IMR-90 (cell line): ENCODE results near the gene CLK2. TPM values are rescaled to one million over a fixed set of nuclear protein-coding genes. Genes with fewer than 3 reads are reported as not detected.

Source experiments
- ATAC-seq: fragments of 200-7000 bp; cut with Tn5 transposase; 2 replicates; pipeline ENCODE4 v1.9.1; 2020; ENCODE audit warnings: low read depth, mild to moderate bottlenecking, moderate library complexity
- BruUV-seq: library from RNA; stranded (reverse); fragments of 400-500 nt; replicated peaks from 2 replicates; lab custom pipeline; 2021; lab: Mats Ljungman, UMichigan
- CTCF ChIA-PET: fragments of 300-600 bp; formaldehyde crosslinking; extraction: SDS; loops from one replicate; lab custom pipeline; 2021; ENCODE audit warnings: antibody characterized with exemption; lab: Yijun Ruan, JAX
- POLR2A ChIA-PET: fragments of 300-600 bp; sonication (Branson Sonifier 250); formaldehyde crosslinking; loops from one replicate; lab custom pipeline; 2022; ENCODE audit warnings: antibody characterized with exemption; ENCODE audit not compliant: unreplicated experiment; lab: Charles Lee
- DNase-seq: peaks from one replicate; pipeline ENCODE4 v3.0.0; 2013
- H2AFZ ChIP-seq: replicated peaks from 2 replicates; pipeline ENCODE3; 2013; ENCODE audit warnings: low read length, mild to moderate bottlenecking; ENCODE audit not compliant: poor library complexity
- H2AK5ac ChIP-seq: 2 replicates; pipeline ENCODE4 v1.6.1; 2013; ENCODE audit warnings: low read depth, low read length, inconsistent platforms
- H2AK9ac ChIP-seq: replicated peaks from 2 replicates; pipeline ENCODE3; 2013; ENCODE audit warnings: mild to moderate bottlenecking, low read depth, low read length, moderate library complexity; ENCODE audit not compliant: poor library complexity
- H2BK120ac ChIP-seq: 2 replicates; pipeline ENCODE4 v1.6.1; 2013; ENCODE audit warnings: low read depth, low read length, inconsistent platforms
- H2BK15ac ChIP-seq: 3 replicates; pipeline ENCODE4 v1.6.1; 2013; ENCODE audit warnings: low read depth, low read length, inconsistent platforms
- H2BK20ac ChIP-seq: 2 replicates; pipeline ENCODE4 v1.6.1; 2013; ENCODE audit warnings: low read depth, mild to moderate bottlenecking, inconsistent platforms, low read length, moderate library complexity
- H2BK5ac ChIP-seq: 2 replicates; pipeline ENCODE4 v1.6.1; 2013; ENCODE audit warnings: mild to moderate bottlenecking, low read depth, low read length, inconsistent platforms; ENCODE audit not compliant: poor library complexity, severe bottlenecking
- H3K14ac ChIP-seq: replicated peaks from 2 replicates; pipeline ENCODE4 v1.6.1; 2013; ENCODE audit warnings: low read depth, low read length, inconsistent platforms
- H3K18ac ChIP-seq: 2 replicates; pipeline ENCODE4 v1.6.1; 2013; ENCODE audit warnings: low read depth, low read length, control low read depth
- H3K23ac ChIP-seq: 2 replicates; pipeline ENCODE4 v1.6.1; 2013; ENCODE audit warnings: low read depth, low read length, inconsistent platforms
- H3K27ac ChIP-seq: 2 replicates; pipeline ENCODE4 v1.5.1; 2013; ENCODE audit warnings: mild to moderate bottlenecking, control low read depth, low read length; ENCODE audit not compliant: insufficient read depth
- H3K27me3 ChIP-seq: 2 replicates; pipeline ENCODE4 v1.6.1; 2013; ENCODE audit warnings: low read length; ENCODE audit not compliant: control insufficient read depth, insufficient read depth
- H3K36me3 ChIP-seq: 2 replicates; pipeline ENCODE4 v1.6.1; 2013; ENCODE audit warnings: low read length, mixed read lengths; ENCODE audit not compliant: control insufficient read depth, insufficient read depth
- H3K4ac ChIP-seq: 2 replicates; pipeline ENCODE4 v1.6.1; 2013; ENCODE audit warnings: low read depth, low read length, inconsistent platforms
- H3K4me1 ChIP-seq: 2 replicates; pipeline ENCODE4 v1.6.1; 2013; ENCODE audit warnings: low read length, mixed read lengths; ENCODE audit not compliant: control insufficient read depth, insufficient read depth
- H3K4me2 ChIP-seq: 2 replicates; pipeline ENCODE4 v1.6.1; 2013; ENCODE audit warnings: low read depth, mild to moderate bottlenecking, control low read depth, low read length, moderate library complexity
- H3K4me3 ChIP-seq: 2 replicates; pipeline ENCODE4 v1.5.1; 2013; ENCODE audit warnings: low read depth, mild to moderate bottlenecking, control low read depth, low read length, moderate library complexity; ENCODE audit not compliant: insufficient read depth
- H3K56ac ChIP-seq: 2 replicates; pipeline ENCODE4 v1.6.1; 2013; ENCODE audit warnings: low read length, inconsistent platforms; ENCODE audit not compliant: insufficient read depth; ENCODE audit errors: extremely low read depth
- H3K79me1 ChIP-seq, 2 experiments: 2 replicates each; pipeline ENCODE4 v1.6.1; 2013; ENCODE audit warnings: low read length in 2 of 2, inconsistent platforms in 1 of 2, low read depth in 1 of 2
- H3K9ac ChIP-seq: 2 replicates; pipeline ENCODE4 v1.6.1; 2013; ENCODE audit warnings: low read depth, low read length, control low read depth
- H3K9me1 ChIP-seq: 2 replicates; pipeline ENCODE4 v1.6.1; 2013; ENCODE audit warnings: low read length, inconsistent platforms; ENCODE audit not compliant: insufficient read depth
- H3K9me3 ChIP-seq: 2 replicates; pipeline ENCODE4 v1.6.1; 2013; ENCODE audit warnings: low read length; ENCODE audit not compliant: control insufficient read depth, insufficient read depth
- H4K20me1 ChIP-seq: 2 replicates; pipeline ENCODE4 v1.6.1; 2013; ENCODE audit warnings: low read length, inconsistent platforms; ENCODE audit not compliant: insufficient read depth
- H4K5ac ChIP-seq: 2 replicates; pipeline ENCODE4 v1.6.1; 2013; ENCODE audit warnings: mild to moderate bottlenecking, low read depth, low read length, control low read depth
- H4K8ac ChIP-seq, 2 experiments: 2 replicates each; pipeline ENCODE4 v1.6.1; 2013; ENCODE audit warnings: low read depth in 2 of 2, low read length in 2 of 2, control low read depth in 1 of 2, inconsistent platforms in 1 of 2
- H4K91ac ChIP-seq: 2 replicates; pipeline ENCODE4 v1.6.1; 2013; ENCODE audit warnings: low read depth, low read length, inconsistent platforms; ENCODE audit not compliant: insufficient read depth
- BHLHE40 ChIP-seq: fragments of 150-350 bp; IDR thresholded peaks from 2 replicates; pipeline ENCODE4 v1.6.1; 2016; ENCODE audit warnings: mild to moderate bottlenecking, low read depth, low read length
- CEBPB ChIP-seq: IDR thresholded peaks from 2 replicates; pipeline ENCODE4 v1.6.1; 2012; ENCODE audit warnings: low read depth, low read length, improper control_type of control experiment
- CHD1 ChIP-seq: IDR thresholded peaks from 2 replicates; pipeline ENCODE4 v1.6.1; 2012; ENCODE audit warnings: low read depth, low read length, improper control_type of control experiment
- FOS ChIP-seq: fragments of 150-350 bp; IDR thresholded peaks from 2 replicates; pipeline ENCODE4 v1.6.1; 2016; ENCODE audit warnings: low read depth, low read length
- MAFK ChIP-seq: IDR thresholded peaks from 2 replicates; pipeline ENCODE4 v1.6.1; 2012; ENCODE audit warnings: low read depth, low read length, improper control_type of control experiment
- MAZ ChIP-seq: IDR thresholded peaks from 2 replicates; pipeline ENCODE4 v1.6.1; 2012; ENCODE audit warnings: low read depth, mild to moderate bottlenecking, low read length, improper control_type of control experiment, moderate library complexity, borderline replicate concordance
- MXI1 ChIP-seq: IDR thresholded peaks from 2 replicates; pipeline ENCODE4 v1.6.1; 2012; ENCODE audit warnings: low read depth, mild to moderate bottlenecking, low read length, moderate library complexity, borderline replicate concordance
- NFE2L2 ChIP-seq: fragments of 150-350 bp; IDR thresholded peaks from 2 replicates; pipeline ENCODE4 v1.6.1; 2016; ENCODE audit warnings: low read depth, mild to moderate bottlenecking, low read length
- RAD21 ChIP-seq: IDR thresholded peaks from 2 replicates; pipeline ENCODE4 v1.6.1; 2012; ENCODE audit warnings: low read length, improper control_type of control experiment
- RCOR1 ChIP-seq: IDR thresholded peaks from 2 replicates; pipeline ENCODE4 v1.6.1; 2012; ENCODE audit warnings: mild to moderate bottlenecking, low read length, improper control_type of control experiment; ENCODE audit not compliant: insufficient replicate concordance
- RFX5 ChIP-seq: IDR thresholded peaks from 2 replicates; pipeline ENCODE4 v1.8.0; 2012; ENCODE audit warnings: low read depth, mild to moderate bottlenecking, low read length, moderate library complexity
- SMC3 ChIP-seq: fragments of 150-350 bp; IDR thresholded peaks from 2 replicates; pipeline ENCODE4 v1.6.1; 2016; ENCODE audit warnings: low read depth, mild to moderate bottlenecking, antibody characterized with exemption, low read length, moderate library complexity
- WGBS, 2 experiments: methylation state at CpG; one replicate each; pipeline versions ENCODE4 v1.1.5 to v1.1.7; 2013; ENCODE audit warnings: missing lambda C conversion rate in 2 of 2; ENCODE audit not compliant: insufficient read length in 1 of 2; ENCODE audit errors: extremely low coverage in 2 of 2; 5-methylcytosine and 5-hydroxymethylcytosine counted together
- dilution Hi-C: fragments of 300-500 bp; cut with HindIII; formaldehyde crosslinking; loops from one replicate; pipeline ENCODE4 v1.14.3; 2018; ENCODE audit warnings: low sequenced_read_pairs; ENCODE audit not compliant: unreplicated experiment
- in situ Hi-C: fragments of 300-500 bp; cut with MboI; formaldehyde crosslinking; loops from 3 replicates; pipeline ENCODE4 v1.14.3; 2019; ENCODE audit warnings: low sequenced_read_pairs, inconsistent platforms, mixed read lengths
- intact Hi-C: fragments of 100-400 bp; cut with micrococcal nuclease; formaldehyde crosslinking; loops from 2 replicates; pipeline ENCODE4 v1.10.0; 2022
- polyA plus RNA-seq, 3 experiments: library from polyadenylated mRNA; depleted of rRNA; stranded (reverse); fragments of >200 nt; gene quantifications; 2 replicates each; pipeline ENCODE4 v1.2.3, GENCODE V29; 2012; ENCODE audit warnings: low replicate concordance in 1 of 3
- total RNA-seq: library from RNA; depleted of rRNA; stranded (reverse); fragments of >200 nt; gene quantifications from 2 replicates; pipeline ENCODE4 v1.2.3, GENCODE V29; 2012
- TF ChIP-seq, protein P1 (sequence below): conservative IDR thresholded peaks from 2 replicates; pipeline ENCODE4 v1.5.1; 2012; ENCODE audit warnings: mild to moderate bottlenecking, low read depth, low read length, improper control_type of control experiment
- TF ChIP-seq, protein P2 (sequence below): fragments of 150-350 bp; IDR thresholded peaks from 2 replicates; pipeline ENCODE4 v1.6.1; 2017; ENCODE audit warnings: mild to moderate bottlenecking, antibody characterized with exemption, low read length, low read depth

Gene CLK2
- total and polyA plus RNA-seq, 2 of the 4 experiments (the other 2 are of a cell fraction), result 19.7 to 61.2 TPM

DNA sequence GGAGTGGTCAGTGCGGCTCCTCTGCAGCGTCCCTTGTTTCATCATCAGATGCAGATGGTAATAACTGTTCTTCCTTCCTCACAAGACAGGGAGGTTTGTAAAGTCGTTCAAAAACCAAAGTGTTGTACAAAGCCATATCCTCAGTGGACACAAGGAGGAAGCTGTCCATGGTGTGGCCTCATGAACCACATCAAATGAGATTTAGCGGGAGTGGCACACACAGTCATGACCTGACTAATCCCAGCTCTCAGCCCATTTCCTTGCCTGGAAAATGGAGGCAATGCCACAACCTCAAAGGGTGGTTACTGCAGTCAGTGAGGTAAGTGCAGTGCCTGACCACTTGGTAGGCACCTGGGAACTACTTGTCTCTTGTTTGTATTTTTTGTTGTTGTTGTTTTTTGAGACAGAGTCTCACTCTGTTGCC lies 31.5 kb downstream of the CLK2 start:
- Histone ChIP-seq H2BK5ac (no peak overlapping the region), H3K36me3 (peaks cover 14% of the 10 kb centered on the region), H3K4ac (peak overlapping the region; percentile 5), H4K20me1 (no peaks in the 10 kb centered on the region), H3K9me3 (no peaks in the 10 kb centered on the region), H2AK9ac (peak overlapping the region; percentile 84), H3K27ac (no peak overlapping the region), H3K56ac (no peak overlapping the region), H3K4me1 (peaks cover 6% of the 10 kb centered on the region; the same call in 1 of the 2 replicates), H3K9ac (no peak overlapping the region), H3K9me1 (peaks cover 6% of the 10 kb centered on the region), H2AFZ (no peak overlapping the region), H2BK20ac (0 out of 2 replicates have a peak overlapping the region, but pooled peaks have one; percentile 64), H3K23ac (0 out of 2 replicates have a peak overlapping the region, but pooled peaks have one; percentile 8), H4K91ac (peak overlapping the region; percentile 8; the same call in 1 of the 2 replicates), H3K27me3 (no peaks in the 10 kb centered on the region), H2BK15ac (peak overlapping the region; percentile 44; the same call in 1 of the 3 replicates), H4K5ac (peak overlapping the region; percentile 28), H2AK5ac (peak overlapping the region; percentile 46; the same call in 1 of the 2 replicates), H4K8ac (peak overlapping the region; percentile 23 to 94; a peak in 2 of 4 replicates), H3K14ac (0 out of 2 replicates have a peak overlapping the region, but pooled peaks have one; percentile 3), H3K4me2 (no peak overlapping the region), H3K4me3 (no peak overlapping the region), H3K18ac (no peak overlapping the region), H3K79me1 (peaks cover 4 to 37% of the 10 kb centered on the region in 2 experiments; a peak in 3 of 4 replicates), H2BK120ac (no peak overlapping the region)
- DNase-seq, result no peak
- WGBS, 2 experiments, result no CpG with 5 or more reads among the region's 4 CpGs
- BruUV-seq, result no TSS peak
- ATAC-seq, result no peak
- POLR2A ChIA-PET, result no interaction called here
- in situ Hi-C loops, result no loop called here
- dilution Hi-C loops, result no loop called here
- TF ChIP-seq MAZ (no peak), MXI1 (no peak), FOS (no peak), BHLHE40 (no peak), RAD21 (no peak), CHD1 (no peak), RFX5 (no peak), RCOR1 (no peak), NFE2L2 (no peak), CEBPB (no peak), SMC3 (no peak), MAFK (no peak)
- TF ChIP-seq, protein P1, sequence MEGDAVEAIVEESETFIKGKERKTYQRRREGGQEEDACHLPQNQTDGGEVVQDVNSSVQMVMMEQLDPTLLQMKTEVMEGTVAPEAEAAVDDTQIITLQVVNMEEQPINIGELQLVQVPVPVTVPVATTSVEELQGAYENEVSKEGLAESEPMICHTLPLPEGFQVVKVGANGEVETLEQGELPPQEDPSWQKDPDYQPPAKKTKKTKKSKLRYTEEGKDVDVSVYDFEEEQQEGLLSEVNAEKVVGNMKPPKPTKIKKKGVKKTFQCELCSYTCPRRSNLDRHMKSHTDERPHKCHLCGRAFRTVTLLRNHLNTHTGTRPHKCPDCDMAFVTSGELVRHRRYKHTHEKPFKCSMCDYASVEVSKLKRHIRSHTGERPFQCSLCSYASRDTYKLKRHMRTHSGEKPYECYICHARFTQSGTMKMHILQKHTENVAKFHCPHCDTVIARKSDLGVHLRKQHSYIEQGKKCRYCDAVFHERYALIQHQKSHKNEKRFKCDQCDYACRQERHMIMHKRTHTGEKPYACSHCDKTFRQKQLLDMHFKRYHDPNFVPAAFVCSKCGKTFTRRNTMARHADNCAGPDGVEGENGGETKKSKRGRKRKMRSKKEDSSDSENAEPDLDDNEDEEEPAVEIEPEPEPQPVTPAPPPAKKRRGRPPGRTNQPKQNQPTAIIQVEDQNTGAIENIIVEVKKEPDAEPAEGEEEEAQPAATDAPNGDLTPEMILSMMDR, result no peak
- TF ChIP-seq, protein P2, sequence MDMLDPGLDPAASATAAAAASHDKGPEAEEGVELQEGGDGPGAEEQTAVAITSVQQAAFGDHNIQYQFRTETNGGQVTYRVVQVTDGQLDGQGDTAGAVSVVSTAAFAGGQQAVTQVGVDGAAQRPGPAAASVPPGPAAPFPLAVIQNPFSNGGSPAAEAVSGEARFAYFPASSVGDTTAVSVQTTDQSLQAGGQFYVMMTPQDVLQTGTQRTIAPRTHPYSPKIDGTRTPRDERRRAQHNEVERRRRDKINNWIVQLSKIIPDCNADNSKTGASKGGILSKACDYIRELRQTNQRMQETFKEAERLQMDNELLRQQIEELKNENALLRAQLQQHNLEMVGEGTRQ, result no peak
- intact Hi-C loops, result loop anchor here (1.0 kb wide), 1 partner anchor 34 kb away; the partner anchor contains the start of gene MTX1
- CTCF ChIA-PET, result interaction anchor here (0.5 kb wide), 1 partner anchor 66 kb away, joined by 4 read pairs; no protein-coding TSS in a partner anchor
